T-helper 22 cell (primary cell): ENCODE data around the gene ZNF496.
"Not testable (repeated sequence)": the region's sequence is repeated elsewhere in the genome, so short reads cannot be mapped to it uniquely, and the experiment has no call there.

Source experiments
- DNase-seq: peaks from one replicate; pipeline ENCODE4 v3.0.0-alpha.2; 2020; ENCODE audit warnings: low read depth

ZNF496 gene

DNA sequence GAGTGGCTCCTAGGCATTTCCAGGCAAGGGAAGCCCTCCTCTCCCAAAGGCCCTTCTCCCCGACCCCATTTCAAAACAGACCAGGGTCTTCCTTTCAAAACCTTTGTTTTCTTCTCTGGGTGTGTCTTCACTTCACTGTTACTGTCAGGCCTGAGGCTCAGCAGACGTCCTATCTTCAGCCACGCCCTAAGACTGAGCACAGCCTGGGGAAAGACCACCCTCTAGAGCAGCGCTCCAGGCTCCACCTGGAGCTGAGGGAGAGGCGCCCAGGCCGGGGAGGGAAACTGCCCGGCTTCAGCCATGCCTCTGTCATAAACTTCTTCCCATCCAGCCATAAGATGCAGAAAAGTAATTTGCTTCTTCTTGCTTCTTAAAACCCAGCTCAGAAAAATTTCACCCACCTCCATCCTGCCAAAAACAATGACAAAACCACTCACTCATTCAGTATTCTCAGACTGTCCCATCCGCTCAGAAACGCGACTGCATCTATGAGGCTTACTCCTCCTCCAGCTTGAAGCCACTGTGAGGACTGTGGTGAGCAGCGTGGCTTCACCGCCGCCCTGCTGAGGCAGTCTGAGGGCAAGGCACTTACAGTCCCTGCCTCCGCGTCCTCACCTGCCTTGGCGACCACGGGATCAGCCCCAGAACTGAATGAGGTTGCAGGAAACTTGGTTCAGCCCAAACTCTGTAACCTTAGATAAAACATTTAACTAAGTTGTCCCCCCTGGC, 39.7 kb downstream of the ZNF496 start:
- no peak for DNase-seq

DNA sequence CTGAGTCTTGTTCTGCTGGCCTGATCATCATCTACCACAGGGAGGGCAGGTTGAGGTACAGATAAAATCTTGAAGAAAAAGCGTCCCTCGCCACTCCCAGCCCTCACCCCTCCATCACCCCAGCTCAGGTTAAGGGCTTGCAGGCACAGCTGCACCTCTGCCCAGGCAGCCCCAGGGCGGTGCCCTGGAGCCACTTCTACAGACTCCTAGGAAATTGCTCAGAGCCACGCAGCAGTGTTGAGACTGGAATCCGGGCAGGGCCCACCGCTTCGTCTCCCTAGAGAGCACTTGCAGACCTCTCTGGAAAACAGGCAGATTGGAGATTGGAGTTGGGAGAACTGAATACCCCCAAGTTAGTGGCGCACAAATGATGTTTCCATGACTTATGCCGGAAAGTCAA, 40.5 kb downstream of the ZNF496 start:
- no peak for DNase-seq

DNA sequence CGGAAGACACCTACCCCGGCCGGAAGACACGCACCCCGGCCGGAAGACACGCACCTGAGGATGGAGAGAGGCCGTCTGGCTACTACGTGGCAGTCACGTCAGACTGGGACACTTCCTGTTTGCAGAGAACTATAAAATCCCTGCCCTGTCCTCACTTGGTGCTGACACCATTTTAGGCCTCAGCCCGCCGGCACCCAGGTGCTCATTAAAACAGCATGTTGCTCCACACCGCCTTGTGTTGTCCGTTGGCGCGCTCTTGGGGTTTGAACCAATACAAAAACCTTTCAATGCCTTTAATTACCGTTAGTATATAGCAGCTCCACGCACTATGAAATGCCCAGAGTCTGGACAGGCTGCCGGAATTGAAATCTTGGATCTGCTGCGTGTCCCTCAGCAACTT, 41.1 kb downstream of the ZNF496 start:
- no peak for DNase-seq

DNA sequence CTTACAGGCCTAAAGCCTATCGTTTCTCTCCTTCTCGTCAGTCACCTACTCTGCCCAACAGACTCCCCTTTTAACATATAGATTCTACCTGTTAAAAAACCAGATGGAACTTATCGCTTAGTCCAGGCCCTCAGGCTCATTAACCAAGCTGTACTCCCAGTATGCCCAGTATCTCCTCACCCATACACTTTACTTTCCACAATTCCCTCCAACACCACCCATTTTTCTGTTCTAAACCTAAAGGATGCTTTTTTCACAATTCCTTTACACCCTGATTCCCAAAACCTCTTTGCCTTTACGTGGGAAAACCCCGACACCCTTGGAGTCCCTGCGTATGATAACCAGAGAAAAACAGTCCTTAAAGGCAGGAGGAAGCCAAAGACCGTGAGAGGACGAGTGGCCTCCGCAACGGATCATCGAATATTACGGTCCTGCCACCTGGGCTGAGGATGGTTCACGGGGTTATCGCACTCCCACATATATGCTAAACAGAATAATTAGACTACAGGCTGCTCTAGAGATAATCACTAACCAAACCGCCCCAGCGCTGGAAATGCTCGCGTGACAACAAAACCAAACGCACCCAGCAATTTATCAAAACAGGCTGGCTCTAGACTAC, 42.3 kb downstream of the ZNF496 start:
- DNase-seq, result not testable (repeated sequence)

DNA sequence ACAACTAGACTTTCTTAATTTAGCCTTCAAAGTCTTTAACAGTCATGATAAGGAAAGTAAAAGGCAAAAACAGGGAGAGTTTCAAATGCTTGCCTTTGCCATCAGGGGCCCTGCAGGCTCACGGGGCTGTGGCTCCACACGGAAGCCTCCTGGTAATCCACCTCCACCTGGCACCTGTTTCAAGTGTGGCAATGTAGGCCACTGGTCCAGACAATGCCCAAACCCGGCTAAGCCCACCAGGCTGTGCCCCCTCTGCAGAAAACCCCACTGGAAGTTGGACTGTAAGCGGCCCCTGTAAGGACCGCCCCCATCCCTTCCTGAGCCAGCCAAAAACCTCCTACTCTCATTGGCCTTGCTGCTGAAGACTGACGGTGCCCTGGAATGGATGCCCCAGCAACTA, 43.3 kb downstream of the ZNF496 start:
- no peak for DNase-seq

DNA sequence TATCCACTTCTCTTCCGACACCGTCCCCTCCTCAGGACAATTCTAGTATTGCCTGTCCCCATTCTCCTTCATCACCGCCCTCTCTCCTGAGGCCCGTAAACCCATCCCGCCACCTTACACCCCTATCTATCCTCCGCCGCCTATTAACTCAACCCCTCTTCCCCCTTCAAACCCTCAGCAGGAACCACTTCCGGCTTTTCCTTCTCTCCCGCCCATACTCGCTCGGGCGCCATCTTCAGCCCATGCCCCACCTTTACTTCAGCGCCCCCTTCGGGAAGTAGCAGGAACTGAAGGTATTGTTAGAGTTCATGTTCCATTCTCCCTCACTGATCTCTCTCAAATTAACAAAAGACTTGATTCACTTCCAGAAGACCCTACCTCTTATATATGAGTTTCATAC, 44.2 kb downstream of the ZNF496 start:
- DNase-seq, result no peak

DNA sequence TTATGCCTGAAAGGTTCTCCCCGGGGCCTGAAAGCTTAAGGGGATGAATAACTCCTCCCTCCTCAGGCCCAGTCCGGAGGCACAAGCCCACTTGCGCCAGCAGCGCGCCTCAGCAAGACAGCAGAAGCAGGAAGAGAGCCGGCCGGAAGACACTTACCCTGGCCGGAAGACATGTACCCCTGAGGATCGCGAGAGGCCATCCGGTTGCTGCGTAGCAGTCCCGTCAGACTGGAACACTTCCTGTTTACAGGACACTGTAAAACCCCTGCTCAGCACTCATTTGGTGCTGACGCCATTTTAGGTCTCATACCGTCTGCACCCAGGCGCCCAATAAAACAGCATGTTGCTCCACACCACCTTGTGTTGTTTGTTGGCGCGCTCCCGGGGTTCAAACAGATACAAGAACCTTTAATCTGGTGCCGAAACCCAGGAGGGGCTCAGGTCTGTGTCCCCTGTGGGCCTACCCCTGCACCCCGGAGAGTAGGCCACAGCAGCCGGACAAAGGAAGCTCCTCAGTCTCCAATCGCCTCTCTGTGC, 45.5 kb downstream of the ZNF496 start:
- no peak for DNase-seq

DNA sequence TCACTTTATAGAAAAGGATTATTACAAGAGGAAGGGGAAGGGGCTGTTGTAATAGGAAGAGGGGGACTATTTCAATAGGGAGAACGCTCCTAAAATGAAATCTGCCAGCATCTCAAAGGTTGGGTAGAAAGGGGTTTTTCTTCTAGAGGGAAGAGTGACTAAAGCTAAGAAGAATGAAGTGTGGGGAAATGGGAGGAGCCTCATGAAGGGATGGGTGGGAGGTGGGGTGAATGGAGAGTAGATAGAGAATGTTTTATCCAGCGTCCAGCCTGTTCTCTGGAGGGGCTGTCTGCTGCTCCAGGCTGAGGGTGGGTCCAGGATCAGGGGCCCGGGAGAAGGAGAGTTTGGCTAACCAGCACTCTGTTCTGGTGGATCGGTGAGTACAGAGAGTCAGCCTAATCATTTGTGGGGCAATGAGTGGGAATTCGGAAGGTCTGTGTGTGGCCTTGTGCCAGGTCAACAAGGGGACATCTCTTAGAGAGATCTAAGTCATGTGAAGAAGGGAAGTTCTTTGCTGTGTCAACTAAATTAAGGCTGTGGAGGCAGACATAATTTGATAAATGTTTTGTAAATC, 50.6 kb downstream of the ZNF496 start:
- no peak for DNase-seq

DNA sequence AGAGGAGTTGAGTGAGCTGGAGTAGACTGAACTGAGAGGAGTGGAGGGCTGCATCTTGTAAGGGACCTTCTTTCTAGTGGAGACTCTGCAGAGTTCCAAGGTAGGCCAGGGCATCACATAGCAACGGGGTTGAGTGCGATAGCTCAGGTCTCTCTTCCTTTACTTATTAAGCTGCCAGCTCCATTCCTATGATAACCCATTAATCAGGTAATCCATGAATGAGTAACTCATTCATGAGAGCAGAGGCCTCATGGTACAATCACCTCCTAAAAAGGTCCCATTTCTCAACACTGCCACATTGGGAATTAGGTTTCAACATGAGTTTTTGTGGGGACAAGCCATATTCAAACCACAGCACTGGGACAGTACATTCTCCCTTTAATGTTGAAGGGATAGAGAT, 54.5 kb downstream of the ZNF496 start:
- no peak for DNase-seq

DNA sequence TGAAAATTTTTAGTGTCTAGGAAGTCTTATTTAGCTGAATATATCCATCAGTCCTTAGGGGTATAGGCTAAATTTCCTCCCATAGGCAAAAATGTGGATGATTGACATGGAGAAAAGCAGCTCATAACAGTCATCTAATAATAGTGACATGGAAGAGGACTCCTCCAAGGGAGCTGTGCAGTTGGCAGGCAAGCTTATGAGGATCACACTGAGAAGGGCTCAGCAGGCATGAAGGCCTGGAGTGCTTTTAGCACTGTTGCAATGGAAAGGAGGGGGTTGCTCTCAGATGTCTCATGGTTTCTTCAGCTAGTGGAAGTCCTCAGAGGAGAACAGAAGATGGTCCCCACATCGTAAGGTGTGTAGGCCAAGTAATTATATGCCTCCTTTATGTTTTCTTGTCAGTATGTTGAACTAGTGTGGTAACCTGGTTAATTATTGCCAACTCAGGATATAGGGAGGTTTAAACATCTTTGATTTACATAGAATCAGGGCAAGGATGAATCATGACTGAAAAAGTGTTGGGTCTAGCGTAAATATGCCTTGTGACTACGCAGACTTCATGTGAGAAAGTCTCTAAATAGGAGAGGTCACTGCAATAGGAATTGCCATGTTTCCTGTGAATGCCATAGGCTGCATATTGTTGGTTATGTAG, 56.9 kb downstream of the ZNF496 start:
- no peak for DNase-seq

DNA sequence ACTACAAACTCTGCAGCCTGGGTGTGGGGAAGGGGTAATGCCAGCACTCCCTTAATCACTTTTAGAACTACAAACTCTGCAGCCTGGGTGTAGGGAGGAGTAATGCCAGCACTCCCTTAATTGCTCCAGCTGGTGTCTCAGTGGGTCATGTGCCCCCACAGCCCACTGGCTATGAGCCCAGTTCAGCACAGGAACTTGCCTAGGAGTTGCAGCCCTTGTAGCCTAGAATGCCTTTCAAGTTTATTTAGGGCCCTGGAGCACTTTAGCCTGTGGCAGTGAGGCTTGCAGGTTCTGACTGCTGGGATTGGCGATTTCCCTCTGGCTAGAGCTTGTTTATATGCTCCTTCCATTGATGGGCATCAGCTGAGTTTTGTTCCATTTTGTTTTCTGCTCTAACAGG, 58.7 kb downstream of the ZNF496 start:
- no peak for DNase-seq

DNA sequence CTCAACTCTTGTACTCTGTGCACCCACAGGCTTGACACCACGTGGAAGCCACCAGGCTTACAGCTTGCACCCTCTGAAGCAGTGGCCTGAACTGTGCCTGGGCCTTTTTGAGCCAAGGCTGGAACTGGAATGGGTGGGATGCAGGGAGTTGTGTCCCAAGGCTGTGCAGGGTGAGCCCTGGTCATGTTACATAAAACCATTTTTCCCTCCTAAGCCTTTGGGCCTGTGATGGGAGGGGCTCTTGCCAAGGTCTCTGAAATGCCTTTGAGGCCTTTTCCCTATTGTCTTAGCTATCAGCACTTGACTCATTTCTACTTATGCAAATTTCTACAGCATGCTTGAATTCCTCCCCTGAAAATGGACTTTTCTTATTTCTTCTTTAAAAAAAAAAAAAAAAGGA, 61.7 kb downstream of the ZNF496 start:
- no peak for DNase-seq

DNA sequence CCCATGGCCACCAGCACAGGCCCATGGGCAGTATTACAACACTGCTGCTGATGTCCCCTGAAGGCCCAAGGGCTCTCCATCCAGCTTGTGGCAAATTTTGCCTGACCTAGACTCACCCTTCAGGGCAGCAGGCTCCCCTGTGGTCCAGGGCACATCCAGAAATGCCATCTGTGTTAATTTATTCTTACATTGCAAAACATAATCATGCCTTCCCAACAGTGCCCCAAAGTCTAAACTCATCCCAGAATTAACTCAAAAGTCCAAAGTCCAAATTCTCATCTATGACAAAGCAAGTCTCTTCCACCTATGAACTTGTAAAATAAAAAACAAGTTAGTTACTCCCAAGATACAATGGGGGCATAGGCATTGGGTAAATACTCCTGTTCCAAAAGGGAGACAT, 62.5 kb downstream of the ZNF496 start:
- DNase-seq, result no peak

DNA sequence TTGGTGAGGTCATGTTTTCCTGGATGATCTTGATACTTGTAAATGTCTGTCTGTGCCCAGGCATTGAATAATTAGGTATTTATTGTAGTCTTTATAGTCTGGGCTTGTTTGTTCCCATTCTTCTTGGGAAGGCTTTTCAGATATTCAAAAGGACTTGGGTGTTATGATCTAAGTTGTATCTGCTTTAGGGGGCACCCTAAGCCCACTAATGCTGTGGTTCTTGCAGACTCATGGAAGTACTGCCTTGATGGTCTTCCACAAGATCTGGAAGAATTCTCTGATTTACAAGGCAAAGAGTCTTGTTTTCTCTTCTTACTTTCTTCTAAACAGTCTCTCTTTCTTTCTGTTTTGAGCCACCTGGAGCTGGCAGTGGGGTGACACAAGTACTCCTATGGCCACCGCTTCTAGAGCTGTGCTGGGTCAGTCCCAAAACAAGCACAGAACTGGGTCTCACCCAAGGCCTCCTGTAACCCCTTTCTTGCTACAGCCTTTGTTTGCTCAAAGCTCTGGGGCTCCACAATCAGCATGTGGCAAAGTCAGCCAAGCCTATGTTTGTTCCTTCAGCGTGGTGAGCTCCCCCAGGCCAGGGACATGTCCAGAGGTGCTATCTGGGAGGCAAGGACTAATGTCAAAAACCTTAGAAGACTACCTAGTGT, 63.1 kb downstream of the ZNF496 start:
- DNase-seq, result no peak

DNA sequence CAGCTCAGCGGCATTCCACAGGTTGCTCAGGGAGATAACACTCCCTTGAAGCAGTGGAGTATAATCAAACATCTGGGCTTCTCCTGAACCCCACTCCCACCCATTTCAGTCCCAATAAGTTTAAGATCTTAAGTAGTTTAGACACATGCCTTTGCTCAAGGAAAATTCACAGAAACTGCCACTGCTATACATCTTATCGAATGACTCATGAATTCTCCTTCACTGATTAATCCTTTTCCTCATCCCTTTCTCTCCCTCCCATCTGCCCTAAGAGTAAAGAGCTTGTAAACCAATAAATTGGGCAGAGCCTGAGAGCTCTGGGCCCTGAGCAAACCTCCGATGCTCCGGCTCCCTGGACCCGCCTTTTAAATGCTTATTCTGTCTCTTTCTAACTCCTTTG, 65.6 kb downstream of the ZNF496 start:
- no peak for DNase-seq

DNA sequence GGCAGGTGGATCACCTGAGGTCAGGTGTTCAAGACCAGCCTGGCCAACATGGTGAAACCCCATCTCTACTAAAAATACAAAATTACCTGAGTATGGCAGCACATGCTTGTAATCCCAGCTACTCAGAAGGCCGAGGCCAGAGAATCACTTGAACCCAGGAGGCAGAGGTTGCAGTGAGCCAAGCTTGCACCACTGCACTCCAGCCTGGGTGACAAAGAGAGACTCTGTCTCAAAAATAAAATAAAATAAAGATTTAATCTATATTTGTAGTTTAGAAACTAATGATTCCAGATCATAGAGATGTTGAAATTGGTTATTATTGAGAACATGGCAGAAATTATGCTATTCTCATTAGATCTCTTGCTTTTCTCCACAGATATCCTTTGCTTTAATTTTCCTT, 75.9 kb downstream of the ZNF496 start, which contains the start of gene VN1R5:
Gene VN1R5 (plus strand): TSS at position 301 of the 400 bp plus-strand sequence.
- DNase-seq, result not testable (repeated sequence)

DNA sequence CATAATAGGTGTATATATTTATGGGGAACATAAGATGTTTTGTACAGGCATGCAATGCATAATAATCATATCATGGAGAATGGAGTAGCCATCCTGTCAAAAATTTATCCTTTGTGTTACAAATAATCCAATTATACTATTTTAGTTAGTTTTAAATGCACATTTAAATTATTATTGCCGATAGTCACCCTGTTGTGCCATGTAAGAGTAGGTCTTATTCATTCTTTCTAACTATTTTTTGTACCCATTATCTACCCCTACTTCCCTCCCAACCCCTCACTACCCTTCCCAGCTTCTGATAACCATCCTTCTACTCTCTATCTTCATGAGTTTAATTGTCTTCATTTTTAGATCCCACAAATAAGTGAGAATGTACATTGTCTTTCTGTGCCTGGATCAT, 84.1 kb downstream of the ZNF496 start:
- no peak for DNase-seq
